IPS-18c (cell line): ENCODE data around the gene NBEA.
"Not testable (repeated sequence)": the region's sequence is repeated elsewhere in the genome, so short reads cannot be mapped to it uniquely, and the experiment has no call there.

Experiments used
- H3K4me3 ChIP-seq: 2 replicates; pipeline ENCODE4 v1.7.0; 2013; ENCODE audit warnings: low read depth, mild to moderate bottlenecking, low read length, moderate library complexity; ENCODE audit not compliant: insufficient read depth
- H3K9me3 ChIP-seq: one replicate; pipeline ENCODE4 v1.6.1; 2013; ENCODE audit warnings: mild to moderate bottlenecking, low read length, moderate library complexity; ENCODE audit not compliant: control insufficient read depth, insufficient read depth

NBEA gene

GRCh38 chr13:35631666-35632065, 689.6 kb downstream of the NBEA start:
- Histone ChIP-seq H3K9me3 (no peaks in the 10 kb centered on the region), H3K4me3 (no peak overlapping the region)

- no peak overlapping the region for H3K4me3 ChIP-seq
- no peaks in the 10 kb centered on the region for H3K9me3 ChIP-seq
Measured at GRCh38 chr13:35643625-35644024, 701.6 kb downstream of the NBEA start.

- Histone ChIP-seq H3K9me3 (no peaks in the 10 kb centered on the region), H3K4me3 (no peak overlapping the region)
Measured at GRCh38 chr13:35646056-35646774, 704.1 kb downstream of the NBEA start.

GRCh38 chr13:35648201-35648600, 706.1 kb downstream of the NBEA start:
- no peak overlapping the region for H3K4me3 ChIP-seq
- H3K9me3 ChIP-seq, result no peaks in the 10 kb centered on the region

GRCh38 chr13:35649162-35649561, 707.1 kb downstream of the NBEA start:
- Histone ChIP-seq H3K4me3 (no peak overlapping the region), H3K9me3 (no peaks in the 10 kb centered on the region)

GRCh38 chr13:35659796-35660195, 717.7 kb downstream of the NBEA start:
- no peaks in the 10 kb centered on the region for H3K9me3 ChIP-seq

GRCh38 chr13:35664747-35665146, 722.7 kb downstream of the NBEA start:
- Histone ChIP-seq H3K9me3 (no peaks in the 10 kb centered on the region), H3K4me3 (no peak overlapping the region)

More at GRCh38 chr13:35659796-35660195, 717.7 kb downstream of the NBEA start:
- no peak overlapping the region for H3K4me3 ChIP-seq

- H3K9me3 ChIP-seq, result no peaks in the 10 kb centered on the region
- H3K4me3 ChIP-seq, result no peak overlapping the region
Measured at GRCh38 chr13:35669321-35669720, 727.3 kb downstream of the NBEA start.

GRCh38 chr13:35672611-35673010, 730.5 kb downstream of the NBEA start:
- Histone ChIP-seq H3K9me3 (no peaks in the 10 kb centered on the region), H3K4me3 (no peak overlapping the region)

- Histone ChIP-seq H3K9me3 (no peaks in the 10 kb centered on the region), H3K4me3 (no peak overlapping the region)
Measured at GRCh38 chr13:35675651-35676050, 733.6 kb downstream of the NBEA start.

- not testable (repeated sequence) for H3K9me3 ChIP-seq, H3K4me3 ChIP-seq
Measured at GRCh38 chr13:35677863-35678262, 735.8 kb downstream of the NBEA start.

- H3K9me3 ChIP-seq, result no peaks in the 10 kb centered on the region
- no peak overlapping the region for H3K4me3 ChIP-seq
Measured at GRCh38 chr13:35681685-35682084, 739.6 kb downstream of the NBEA start.

- H3K9me3 ChIP-seq, result no peaks in the 10 kb centered on the region
- no peak overlapping the region for H3K4me3 ChIP-seq
Measured at GRCh38 chr13:35684432-35684831, 742.4 kb downstream of the NBEA start.

GRCh38 chr13:35687336-35687735, 745.3 kb downstream of the NBEA start:
- no peak overlapping the region for H3K4me3 ChIP-seq
- H3K9me3 ChIP-seq, result no peaks in the 10 kb centered on the region

GRCh38 chr13:35690581-35691207, 748.6 kb downstream of the NBEA start:
- H3K4me3 ChIP-seq, result no peak overlapping the region
- H3K9me3 ChIP-seq, result no peaks in the 10 kb centered on the region

GRCh38 chr13:35693134-35693784, 751.2 kb downstream of the NBEA start:
- Histone ChIP-seq H3K4me3 (no peak overlapping the region), H3K9me3 (no peaks in the 10 kb centered on the region)

GRCh38 chr13:35694031-35694430, 752.0 kb downstream of the NBEA start:
- Histone ChIP-seq H3K9me3 (no peaks in the 10 kb centered on the region), H3K4me3 (no peak overlapping the region)
